Stomach (tissue), 9 donors: Measurements from ENCODE around the gene GPN2. TPM values are rescaled to one million over a fixed set of nuclear protein-coding genes. Genes with fewer than 3 reads are reported as not detected.

Experiments used
- DNase-seq, 2 donors: peaks; one replicate each; pipeline versions ENCODE4 v3.0.0 to v3.0.0-alpha.2; 2013 to 2019
- H3K27ac ChIP-seq, 5 donors: fragments of 200-600 bp in 4 of 5; sonication (generic) in 4 of 5; one replicate each; pipeline ENCODE4 v1.5.1; 2013 to 2019; ENCODE audit warnings: mild to moderate bottlenecking in 1 of 5, moderate library complexity in 1 of 5
- H3K27me3 ChIP-seq, 3 donors: fragments of 200-600 bp; sonication (generic); one replicate each; pipeline ENCODE4 v1.5.1; 2017 to 2019; ENCODE audit warnings: mixed run types in 1 of 3
- H3K36me3 ChIP-seq, 4 donors: fragments of 200-600 bp; sonication (generic); 1 replicate in 3 of 4; 2 replicates in 1 of 4; pipeline ENCODE4 v1.5.1; 2016 to 2019
- H3K4me1 ChIP-seq, 4 donors: fragments of 200-600 bp; sonication (generic); one replicate each; pipeline ENCODE4 v1.5.1; 2016 to 2019
- H3K4me3 ChIP-seq, 4 donors: fragments of 200-600 bp; sonication (generic) in 3 of 4; one replicate each; pipeline ENCODE4 v1.5.1; 2016 to 2019; ENCODE audit warnings: mild to moderate bottlenecking in 1 of 4
- H3K9me3 ChIP-seq, 4 donors: fragments of 200-600 bp; sonication (generic); one replicate each; pipeline ENCODE4 v1.5.1; 2016 to 2019
- EP300 ChIP-seq: sonication (generic); formaldehyde crosslinking; IDR thresholded peaks from one replicate; pipeline ENCODE4 v1.6.1; 2017; ENCODE audit warnings: antibody characterized with exemption
- POLR2A ChIP-seq, 4 donors: fragments of 450-650 bp; IDR thresholded peaks; one replicate each; pipeline ENCODE4 v1.6.1; 2016; ENCODE audit warnings: antibody characterized with exemption in 4 of 4, control low read depth in 2 of 4, mild to moderate bottlenecking in 1 of 4, moderate library complexity in 1 of 4
- POLR2AphosphoS5 ChIP-seq, 3 donors: sonication (generic); formaldehyde crosslinking; IDR thresholded peaks; one replicate each; pipeline ENCODE4 v1.6.1; 2016; ENCODE audit warnings: antibody characterized with exemption in 3 of 3
- WGBS, 5 donors: extraction: QIAGEN DNeasy Blood & Tissue Kit in 3 of 5; methylation state at CpG; one replicate each; pipeline versions ENCODE4 v1.1.5 to v1.1.7; 2013 to 2018; 5-methylcytosine and 5-hydroxymethylcytosine counted together
- intact Hi-C: fragments of 100-400 bp; cut with DNase I; formaldehyde crosslinking; loops from one replicate; pipeline ENCODE4 v1.15.1; 2023; ENCODE audit warnings: low total_unique reads
- polyA plus RNA-seq, 3 donors: library from polyadenylated mRNA; stranded (reverse); fragments of 200-250 nt; gene quantifications; one replicate each; pipeline ENCODE4 v1.2.3, GENCODE V29; 2013
- total RNA-seq, 5 donors: library from RNA; depleted of rRNA; stranded (reverse); fragments of >200 nt; gene quantifications; one replicate each; pipeline versions ENCODE4 v1.1.0 to v1.2.3, GENCODE V29; 2014 to 2016
- TF ChIP-seq, protein P1 (sequence below), 7 experiments: fragments of 450-650 bp in 4 of 7; fragments of 200-600 bp in 3 of 7; sonication (generic) in 3 of 7; IDR thresholded peaks; one replicate each; pipeline ENCODE4 v1.5.1; 2016 to 2019; ENCODE audit warnings: antibody characterized with exemption in 7 of 7, control low read depth in 2 of 7, mild to moderate bottlenecking in 1 of 7
- donor health status: healthy with polysubstance abuse.
- donor health status: Bipolar disorder and iron deficiency.
- donor health status: healthy.

Gene GPN2
- total and polyA plus RNA-seq, 8 donors, result 5.4 to 66.3 (median 12.3) TPM

DNA sequence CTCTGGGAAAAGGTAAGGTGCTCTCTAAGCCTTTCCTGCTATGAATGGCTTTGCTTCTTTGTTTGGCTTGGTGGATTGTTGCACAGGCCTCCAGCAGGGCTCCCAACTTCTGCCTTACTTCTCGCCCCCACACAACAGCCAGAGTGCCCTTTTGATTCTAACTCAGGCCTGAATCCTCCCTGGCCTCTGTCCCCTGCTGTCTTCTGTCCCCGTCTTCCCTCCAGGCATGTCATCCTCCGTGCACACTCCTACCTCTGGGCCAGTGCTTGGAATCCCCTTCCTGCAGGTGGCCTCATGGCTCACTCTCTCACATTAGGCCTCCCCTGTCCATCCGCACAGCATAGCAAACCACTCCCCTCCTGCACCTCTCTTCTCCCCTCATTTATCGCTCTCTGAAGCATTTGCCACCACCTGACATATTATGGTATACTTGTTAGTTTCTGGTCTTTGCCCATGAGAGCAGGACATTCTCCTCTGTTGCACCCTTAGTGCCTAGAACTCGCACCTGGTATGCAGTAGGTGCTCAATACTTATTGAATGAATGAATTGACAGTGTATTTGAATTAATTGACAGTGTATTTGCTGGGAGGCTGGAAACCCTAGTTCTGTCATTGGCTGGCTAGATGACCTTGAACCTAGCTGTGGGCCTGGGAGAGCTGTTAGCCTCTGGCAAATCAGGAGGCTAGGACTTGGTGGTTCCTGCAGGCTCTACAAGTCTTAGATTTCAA lies 60.7 kb downstream of the GPN2 start:
- H3K9me3 ChIP-seq, result no peaks in the 10 kb centered on the region
- no peak for DNase-seq
- peak overlapping the region in 4 of 5 donors; percentile 74 to 88 (median 84) for H3K27ac ChIP-seq
- intact Hi-C loops, result no loop called here
- 85 to 91% (median 90%) methylated on average over 6 of the region's 6 CpGs for WGBS, 5 donors
- peak overlapping the region in 2 of 4 donors; percentile 80 to 94 for H3K4me3 ChIP-seq
- no peaks in the 10 kb centered on the region for H3K27me3 ChIP-seq
- TF ChIP-seq POLR2AphosphoS5 (IDR thresholded peaks at IDR 0.05) (no peak), EP300 (no peak), POLR2A (IDR thresholded peaks at IDR 0.05) (no peak)
- TF ChIP-seq, protein P1, sequence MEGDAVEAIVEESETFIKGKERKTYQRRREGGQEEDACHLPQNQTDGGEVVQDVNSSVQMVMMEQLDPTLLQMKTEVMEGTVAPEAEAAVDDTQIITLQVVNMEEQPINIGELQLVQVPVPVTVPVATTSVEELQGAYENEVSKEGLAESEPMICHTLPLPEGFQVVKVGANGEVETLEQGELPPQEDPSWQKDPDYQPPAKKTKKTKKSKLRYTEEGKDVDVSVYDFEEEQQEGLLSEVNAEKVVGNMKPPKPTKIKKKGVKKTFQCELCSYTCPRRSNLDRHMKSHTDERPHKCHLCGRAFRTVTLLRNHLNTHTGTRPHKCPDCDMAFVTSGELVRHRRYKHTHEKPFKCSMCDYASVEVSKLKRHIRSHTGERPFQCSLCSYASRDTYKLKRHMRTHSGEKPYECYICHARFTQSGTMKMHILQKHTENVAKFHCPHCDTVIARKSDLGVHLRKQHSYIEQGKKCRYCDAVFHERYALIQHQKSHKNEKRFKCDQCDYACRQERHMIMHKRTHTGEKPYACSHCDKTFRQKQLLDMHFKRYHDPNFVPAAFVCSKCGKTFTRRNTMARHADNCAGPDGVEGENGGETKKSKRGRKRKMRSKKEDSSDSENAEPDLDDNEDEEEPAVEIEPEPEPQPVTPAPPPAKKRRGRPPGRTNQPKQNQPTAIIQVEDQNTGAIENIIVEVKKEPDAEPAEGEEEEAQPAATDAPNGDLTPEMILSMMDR (IDR thresholded peaks at IDR 0.05), result no peak
- peaks cover 13 to 36% (median 30%) of the 10 kb centered on the region in 4 donors for H3K36me3 ChIP-seq
- H3K4me1 ChIP-seq, result peaks cover 32 to 73% (median 66%) of the 10 kb centered on the region in 4 donors

DNA sequence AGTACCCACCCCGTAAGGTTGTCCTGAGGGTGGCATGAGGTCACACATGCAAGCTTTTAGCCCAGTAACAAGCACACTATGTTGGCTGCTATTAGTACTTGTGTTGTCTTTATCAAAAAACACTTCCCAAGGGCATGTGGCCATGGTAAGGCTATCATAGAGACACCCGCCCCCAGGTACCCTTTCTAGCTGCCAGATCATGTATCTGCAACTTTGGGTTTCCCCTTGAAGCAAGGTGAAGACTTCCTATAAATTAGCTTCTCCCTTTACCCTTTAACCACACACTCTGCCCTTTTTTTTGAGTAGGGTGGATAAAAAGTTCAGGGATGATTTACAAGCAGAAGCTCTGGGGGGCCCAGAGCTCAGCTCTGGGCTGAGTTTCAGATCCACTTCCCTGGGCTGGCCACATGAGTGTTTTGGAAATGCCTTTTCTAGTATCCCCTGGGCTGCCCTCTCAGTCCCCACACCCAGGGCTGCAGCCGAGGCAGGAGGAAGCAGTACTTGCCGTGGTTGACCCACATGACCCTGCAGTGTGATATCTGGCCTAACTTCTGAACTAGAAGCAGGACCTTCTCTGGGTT lies 61.6 kb downstream of the GPN2 start:
- Histone ChIP-seq H3K4me1 (peaks cover 32 to 67% (median 59%) of the 10 kb centered on the region in 4 donors), H3K27me3 (no peaks in the 10 kb centered on the region), H3K36me3 (peaks cover 13 to 27% (median 21%) of the 10 kb centered on the region in 4 donors), H3K9me3 (no peaks in the 10 kb centered on the region), H3K27ac (peak overlapping the region in 4 of 5 donors; percentile 74 to 88 (median 84)), H3K4me3 (peak overlapping the region in 2 of 4 donors; percentile 80 to 94)
- TF ChIP-seq EP300, result no peak
- TF ChIP-seq POLR2A (IDR thresholded peaks at IDR 0.05), result no peak
- TF ChIP-seq POLR2AphosphoS5 (IDR thresholded peaks at IDR 0.05), result no peak
- TF ChIP-seq, protein P1 (IDR thresholded peaks at IDR 0.05), result no peak
- WGBS, 5 donors, result 33 to 43% (median 34%) methylated on average over 4 of the region's 4 CpGs
- peak; percentile 34 to 39 for DNase-seq
- intact Hi-C loops, result no loop called here

DNA sequence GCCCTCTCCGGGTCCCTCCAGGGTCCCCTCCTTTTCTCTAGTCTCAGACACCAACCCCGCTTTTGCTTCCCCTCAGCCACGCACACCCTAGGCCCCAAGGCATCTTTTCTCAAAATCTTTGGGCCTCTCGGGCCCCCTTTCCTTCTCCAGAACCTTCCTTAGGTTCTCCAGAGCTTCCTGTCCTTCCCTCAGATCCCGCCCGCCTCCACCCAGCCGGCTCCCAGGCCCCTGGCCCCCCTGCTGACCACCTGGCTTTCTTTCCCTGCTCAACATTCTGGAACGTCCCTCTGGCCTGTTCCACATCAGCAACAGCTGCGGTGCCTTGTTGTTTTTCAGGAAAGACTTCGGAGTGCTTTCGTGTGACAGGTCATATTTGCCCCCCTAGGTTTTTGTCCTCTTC lies 62.4 kb downstream of the GPN2 start:
- Histone ChIP-seq H3K36me3 (peaks cover 4 to 19% (median 13%) of the 10 kb centered on the region in 4 donors), H3K9me3 (no peaks in the 10 kb centered on the region), H3K27ac (peak overlapping the region; percentile 74 to 89 (median 84)), H3K27me3 (no peaks in the 10 kb centered on the region), H3K4me1 (peaks cover 32 to 61% (median 55%) of the 10 kb centered on the region in 4 donors), H3K4me3 (peak overlapping the region; percentile 79 to 94 (median 80))
- 32 to 44% (median 38%) methylated on average over 11 of the region's 11 CpGs for WGBS, 5 donors
- DNase-seq, result peak in 1 of 2 donors; percentile 53
- no peak for TF ChIP-seq POLR2A (IDR thresholded peaks at IDR 0.05)
- no peak for TF ChIP-seq POLR2AphosphoS5 (IDR thresholded peaks at IDR 0.05)
- TF ChIP-seq EP300, result no peak
- TF ChIP-seq, protein P1 (IDR thresholded peaks at IDR 0.05), result no peak
- intact Hi-C loops, result no loop called here

DNA sequence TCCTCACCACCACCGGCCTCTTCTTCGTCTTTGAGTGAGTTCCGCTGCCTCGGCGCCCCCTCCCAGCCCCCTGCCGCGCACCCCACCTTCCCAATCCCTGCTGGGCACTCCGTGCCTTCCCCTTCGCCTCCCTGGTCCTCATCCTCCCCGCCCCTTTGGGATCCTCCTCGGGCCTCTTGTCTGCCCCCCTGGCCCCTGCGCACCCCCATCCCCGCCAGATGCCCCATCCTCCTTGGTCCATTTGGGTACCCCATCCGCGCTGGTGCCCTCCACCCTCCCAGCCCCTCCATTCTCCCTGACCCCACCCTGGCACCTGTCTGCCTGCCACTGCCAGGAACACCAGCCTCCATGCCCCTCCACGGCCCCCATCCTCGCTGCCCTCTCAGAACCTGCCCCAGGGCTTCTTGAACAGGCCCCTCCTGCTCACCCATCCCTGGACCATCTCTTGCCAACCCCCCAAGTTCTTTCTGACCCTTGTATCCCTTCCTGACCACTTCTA lies 62.9 kb downstream of the GPN2 start:
- Histone ChIP-seq H3K36me3 (peaks cover 0 to 14% (median 8%) of the 10 kb centered on the region in 4 donors), H3K27ac (peak overlapping the region; percentile 74 to 89 (median 84)), H3K4me3 (peak overlapping the region; percentile 79 to 94 (median 80)), H3K9me3 (no peaks in the 10 kb centered on the region), H3K4me1 (peaks cover 32 to 61% (median 53%) of the 10 kb centered on the region in 4 donors), H3K27me3 (no peaks in the 10 kb centered on the region)
- no peak for TF ChIP-seq POLR2A (IDR thresholded peaks at IDR 0.05)
- TF ChIP-seq, protein P1 (IDR thresholded peaks at IDR 0.05), result no peak
- TF ChIP-seq POLR2AphosphoS5 (IDR thresholded peaks at IDR 0.05), result no peak
- no peak for TF ChIP-seq EP300
- WGBS, 5 donors, result 1 to 4% (median 2%) methylated on average over 9 to 17 of the region's 17 CpGs
- no peak for DNase-seq
- intact Hi-C loops, result no loop called here
